ENCODE results near the gene USP33.
"Not testable (repeated sequence)": the region's sequence is repeated elsewhere in the genome, so short reads cannot be mapped to it uniquely, and the experiment has no call there.

Gene USP33

DNA sequence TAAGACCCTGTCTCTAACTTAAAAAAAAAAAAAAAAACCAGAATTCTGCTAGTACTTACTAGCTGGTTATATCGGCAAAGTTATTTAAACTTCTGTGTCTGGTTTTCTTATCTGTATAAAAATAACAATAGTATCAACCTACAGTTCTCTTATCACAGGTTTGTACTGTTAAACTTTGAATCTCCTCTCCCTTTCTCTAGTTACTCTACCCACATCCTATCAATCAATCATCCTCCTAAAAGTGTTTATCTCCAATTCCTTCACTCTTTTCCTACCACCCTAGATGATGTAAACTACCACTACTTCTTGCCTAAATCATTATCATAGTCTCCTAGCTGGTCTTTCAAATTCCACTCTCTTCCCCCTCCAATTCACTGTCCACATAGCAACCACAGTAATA is 27.6 kb downstream of the USP33 start:
- DNase-seq = no peak

GRCh38 chr1:77725706-77726105 is 33.9 kb downstream of the USP33 start:
- no peak for DNase-seq

DNA sequence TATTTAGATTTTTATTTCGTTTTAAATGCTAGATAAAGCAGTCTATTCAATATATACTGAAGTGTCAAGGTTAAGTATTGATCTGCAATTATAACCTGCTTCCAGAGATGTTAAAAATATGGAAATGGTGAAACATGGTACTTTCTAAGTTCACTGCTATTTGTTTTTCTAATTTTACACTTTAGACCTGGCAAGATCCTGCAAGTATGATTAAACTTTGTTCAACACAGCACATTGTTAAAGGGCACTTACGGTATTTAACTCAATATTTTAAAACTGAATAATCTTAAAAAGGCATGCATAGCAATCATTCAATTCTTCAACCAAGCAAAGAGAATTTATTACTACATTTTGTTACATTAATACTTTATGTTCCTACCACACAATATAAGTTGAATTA is 41.5 kb downstream of the USP33 start:
- no peak for DNase-seq

DNA sequence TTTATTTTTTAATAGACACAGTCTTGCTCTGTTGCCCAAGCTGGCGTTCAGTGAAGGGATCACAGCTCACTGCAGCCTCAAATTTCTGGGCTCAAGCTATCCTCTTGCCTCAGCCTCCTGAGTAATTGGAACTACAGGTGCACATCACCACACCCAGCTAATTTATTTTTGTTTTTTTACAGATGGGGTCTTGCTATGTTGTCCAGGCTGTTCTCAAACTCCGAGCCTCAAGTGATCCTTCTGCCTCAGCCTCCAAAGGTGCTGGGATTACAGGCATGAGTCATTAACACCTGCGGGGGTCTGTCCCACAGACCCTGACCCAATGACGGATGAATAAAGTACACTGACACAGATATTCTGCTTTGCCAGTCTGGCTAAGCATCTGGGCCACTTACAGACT is 43.6 kb downstream of the USP33 start:
- no peak for DNase-seq

GRCh38 chr1:77709727-77710126 is 49.9 kb downstream of the USP33 start:
- no peak for DNase-seq

GRCh38 chr1:77706321-77706720 is 53.3 kb downstream of the USP33 start:
- DNase-seq = no peak

- DNase-seq = no peak
Observed at GRCh38 chr1:77704736-77705135, 54.9 kb downstream of the USP33 start.

- not testable (repeated sequence) for DNase-seq
Observed at GRCh38 chr1:77699673-77700072, 60.0 kb downstream of the USP33 start.

GRCh38 chr1:77697441-77697840 is 62.2 kb downstream of the USP33 start:
- DNase-seq = no peak

DNA sequence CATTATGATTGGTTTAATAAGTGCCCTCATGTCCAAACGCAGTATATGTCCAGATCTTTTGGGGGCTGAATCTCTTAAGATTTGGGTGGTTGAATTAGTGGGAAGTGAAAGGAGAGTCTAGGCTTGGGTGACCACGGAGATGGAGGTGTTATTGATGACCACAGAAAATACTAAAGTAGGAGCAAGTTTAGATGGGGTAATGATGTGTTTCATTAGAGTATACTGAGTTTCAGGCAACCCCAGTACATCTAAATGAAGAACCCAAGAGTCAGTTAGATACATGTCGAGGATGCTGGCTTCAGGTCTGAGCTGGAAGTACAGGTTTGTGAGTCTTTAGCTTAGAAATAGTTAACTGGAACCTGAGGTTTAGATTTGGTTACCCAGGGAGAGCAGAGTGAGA is 70.7 kb downstream of the USP33 start:
- no peak for DNase-seq

DNA sequence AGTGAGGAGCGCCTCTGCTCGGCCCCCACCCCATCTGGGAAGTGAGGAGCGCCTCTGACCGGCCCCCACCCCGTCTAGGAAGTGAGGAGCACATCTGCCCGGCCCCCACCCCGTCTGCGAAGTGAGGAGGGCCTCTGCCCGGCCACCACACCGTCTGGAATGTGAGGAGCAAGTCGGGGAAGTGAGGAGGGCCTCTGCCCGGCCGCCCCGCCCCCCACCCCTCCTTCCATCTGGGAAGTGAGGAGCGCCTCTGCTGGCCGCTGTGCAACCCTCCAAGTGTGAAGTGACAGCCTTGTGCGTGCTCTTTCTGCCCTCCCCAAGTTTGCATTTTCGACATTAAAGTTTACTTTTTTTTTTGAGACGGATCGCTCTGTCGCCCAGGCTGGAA is 72.1 kb downstream of the USP33 start:
- peak; percentile 72 for DNase-seq

GRCh38 chr1:77686796-77687518 is 72.7 kb downstream of the USP33 start:
- no peak for DNase-seq

DNA sequence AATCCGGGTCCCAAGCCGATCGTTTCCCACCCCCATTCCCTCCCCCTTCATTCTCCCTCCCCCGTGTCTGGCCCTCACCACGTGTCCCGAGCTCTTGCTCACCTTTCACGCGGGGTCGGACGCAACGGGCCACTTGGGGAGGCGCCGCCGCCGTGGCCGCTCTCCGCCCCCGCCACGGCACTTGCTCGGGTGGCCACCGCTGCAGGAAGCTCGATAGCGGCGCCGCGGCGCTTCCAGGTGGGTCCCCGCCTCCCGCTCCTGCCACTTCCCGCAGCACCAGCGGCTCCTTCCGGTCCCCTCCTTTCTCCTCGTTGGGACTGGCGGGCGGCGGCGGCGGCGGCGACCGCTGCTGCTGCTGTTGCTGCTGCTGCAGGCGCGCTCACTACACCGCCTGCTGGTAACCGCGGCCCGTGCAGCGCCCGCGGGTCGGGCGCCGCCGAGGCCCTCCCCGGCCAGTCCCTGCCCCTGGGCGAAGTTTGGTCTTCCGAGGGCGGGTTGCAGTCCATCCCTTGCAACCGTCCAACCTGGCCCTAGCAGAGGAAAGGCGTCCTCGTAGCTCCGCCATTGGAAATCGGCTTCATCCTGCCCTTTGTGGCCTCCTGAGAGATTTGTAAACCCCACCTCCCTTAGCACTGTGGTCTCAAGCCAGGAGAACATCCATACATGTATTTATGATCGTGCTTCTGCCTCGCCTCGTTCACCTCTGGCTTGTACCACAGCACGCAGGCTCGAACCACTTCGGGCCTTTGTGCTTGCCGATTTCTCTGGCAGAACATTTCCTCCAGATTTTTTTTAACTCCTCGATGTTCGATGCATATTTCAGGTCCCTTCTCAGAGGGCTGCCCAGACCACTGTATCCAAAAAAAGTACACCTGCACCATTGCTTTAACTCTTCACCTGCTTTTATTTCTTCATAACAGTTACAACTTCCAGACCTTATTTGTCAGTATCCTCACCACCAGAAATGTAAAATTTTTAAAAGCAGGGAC is 76.2 kb downstream of the USP33 start:
- peak; percentile 96 for DNase-seq

DNA sequence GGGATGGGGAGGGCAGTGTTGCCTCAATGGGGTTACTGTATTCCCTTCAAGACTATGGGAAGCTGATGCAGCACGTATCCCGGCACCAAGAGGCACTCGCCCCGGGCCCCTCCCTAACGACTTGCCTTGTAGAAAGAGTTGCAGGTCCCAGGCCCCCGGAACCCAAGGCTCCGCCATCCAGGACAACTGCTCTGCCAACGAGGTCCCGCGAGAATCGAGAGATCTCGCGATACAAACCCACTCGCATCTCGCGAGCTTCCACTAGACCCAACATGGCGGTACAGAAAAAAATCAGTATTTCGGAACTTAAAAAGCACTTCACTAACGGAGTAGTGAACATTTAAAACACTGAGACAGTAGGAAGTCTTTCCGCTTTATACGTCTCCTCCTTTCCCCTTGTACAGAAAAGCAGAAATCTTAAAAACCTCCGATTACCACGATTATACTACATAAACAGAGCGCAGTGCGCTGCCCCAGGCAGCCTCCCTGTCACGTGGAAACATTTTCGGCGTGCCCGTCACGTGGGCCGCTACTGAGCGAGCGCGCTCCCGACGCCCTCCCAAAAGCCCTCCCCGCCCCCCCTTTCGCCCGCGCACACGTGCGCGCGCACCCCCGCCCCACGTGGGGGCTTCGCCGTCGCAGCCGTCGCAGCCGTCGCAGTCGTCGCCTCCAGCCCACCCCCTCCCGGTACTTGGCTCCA is 77.0 kb downstream of the USP33 start, which contains the start of gene ZZZ3:
Gene ZZZ3 (minus strand): TSS at position 199 of the 700 bp plus-strand sequence. CDS start 49,304 bp downstream, outside the sequence.
- peak; percentile 95 for DNase-seq

DNA sequence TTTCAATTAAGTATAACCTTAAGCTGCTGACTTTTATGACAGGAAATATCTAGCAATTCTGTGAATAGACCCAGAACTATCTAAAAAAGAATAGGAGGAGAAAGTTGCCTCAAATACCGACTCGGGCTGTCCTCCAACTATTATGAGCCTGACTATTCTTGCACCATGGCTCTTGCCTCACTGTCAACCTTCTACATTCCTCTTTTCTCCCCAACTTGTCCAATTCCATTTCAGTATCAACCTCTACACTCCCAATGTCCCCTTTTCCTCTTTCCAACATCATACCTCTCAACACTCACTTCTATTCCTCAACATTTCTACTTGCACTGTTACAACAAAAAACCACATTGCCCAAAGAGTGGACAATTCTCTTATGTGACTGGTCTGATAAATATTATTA is 79.5 kb downstream of the USP33 start:
- no peak for DNase-seq

GRCh38 chr1:77678660-77679610 is 80.7 kb downstream of the USP33 start:
- DNase-seq = no peak

DNA sequence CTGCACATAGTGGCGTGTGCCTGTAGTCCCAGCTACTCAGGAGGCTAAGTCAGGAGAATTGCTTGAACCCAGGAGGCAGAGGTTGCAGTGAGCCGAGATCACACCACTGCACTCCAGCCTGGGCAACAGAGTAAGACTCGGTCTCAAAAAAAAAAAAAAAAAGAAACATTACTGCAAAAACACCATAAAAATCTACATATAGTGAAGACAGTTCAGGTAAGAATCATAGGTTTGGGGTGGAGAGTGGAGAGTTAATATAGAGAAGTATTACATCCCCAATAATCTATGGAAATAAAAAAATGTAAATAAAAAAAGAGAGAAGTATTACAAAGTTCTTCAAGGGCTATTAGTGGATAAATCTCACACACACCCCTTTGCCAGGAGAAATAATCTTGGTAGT is 84.8 kb downstream of the USP33 start:
- not testable (repeated sequence) for DNase-seq

DNA sequence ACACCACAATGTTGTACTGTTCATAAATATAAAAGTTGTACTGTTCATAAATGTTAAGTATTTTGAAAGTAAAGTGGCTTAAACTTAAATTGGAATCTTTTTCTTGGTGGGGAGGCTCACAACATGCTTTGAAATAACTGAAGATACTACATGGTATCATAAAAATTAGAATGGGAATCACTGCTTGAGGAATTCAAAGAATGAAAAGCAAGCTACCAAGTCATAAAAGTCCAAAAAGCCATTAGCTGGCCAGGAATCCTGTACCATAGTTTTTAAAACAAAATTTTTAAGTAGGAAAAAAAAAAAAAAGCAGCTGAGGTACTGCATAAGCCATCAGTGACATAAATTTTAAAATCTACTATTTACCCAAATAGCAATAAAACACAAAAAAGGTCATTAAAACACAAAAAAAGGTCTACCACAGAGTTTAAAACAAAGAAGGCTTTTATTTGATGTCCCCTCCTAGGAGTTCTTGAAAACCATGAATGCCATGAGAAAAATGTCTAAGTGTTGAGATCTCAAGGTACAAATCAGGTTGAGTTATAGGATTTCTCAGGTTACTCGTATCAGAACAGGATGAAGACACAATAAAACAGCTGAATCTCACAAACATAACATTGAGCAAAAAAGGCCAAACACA is 85.8 kb downstream of the USP33 start:
- no peak for DNase-seq

- DNase-seq = no peak
Observed at GRCh38 chr1:77673030-77673429, 86.6 kb downstream of the USP33 start.

DNA sequence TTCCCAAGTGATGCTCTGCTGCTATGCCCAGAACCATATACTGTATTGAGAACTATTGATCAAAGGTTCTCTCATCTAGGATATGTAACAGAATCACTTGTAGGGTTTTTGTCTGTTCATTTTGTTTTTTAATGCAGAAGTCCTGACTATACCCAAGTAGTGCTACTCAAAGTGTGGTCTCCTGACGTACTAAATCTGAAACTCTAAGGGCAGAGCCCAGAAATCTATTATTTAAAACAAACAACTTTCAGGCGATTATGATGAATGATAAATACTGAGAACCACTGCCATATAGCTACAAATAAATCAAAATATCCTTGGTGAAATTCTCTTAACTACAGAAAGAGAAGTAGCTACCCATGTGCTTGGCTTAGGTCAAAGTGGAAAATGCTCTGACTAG is 87.3 kb downstream of the USP33 start:
- no peak for DNase-seq

GRCh38 chr1:77671836-77672235 is 87.8 kb downstream of the USP33 start:
- no peak for DNase-seq

DNA sequence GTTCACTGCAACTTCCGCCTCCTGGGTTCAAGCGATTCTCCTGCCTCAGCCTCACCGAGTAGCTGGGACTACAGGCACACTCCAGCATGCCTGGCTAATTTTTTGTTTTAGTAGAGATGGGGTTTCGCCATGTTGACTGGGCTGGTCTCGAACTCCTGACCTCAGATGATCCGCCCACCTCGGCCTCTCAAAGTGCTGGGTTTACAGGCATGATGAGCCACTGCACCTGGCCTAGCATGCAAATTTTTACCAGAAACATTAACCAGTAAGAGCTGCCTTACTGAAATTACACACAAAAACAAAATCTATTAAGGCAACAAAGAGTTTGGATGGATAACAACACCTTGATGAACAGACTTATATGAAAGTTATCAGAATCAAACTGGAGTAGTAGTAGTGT is 89.3 kb downstream of the USP33 start:
- DNase-seq = no peak

Data from right forelimb (tissue), 1 donor.